Uterus (tissue), 4 donors: ENCODE results near the gene C14orf119. TPM values are rescaled to one million over a fixed set of nuclear protein-coding genes. Genes with fewer than 3 reads are reported as not detected.
A peak's percentile ranks its signal among the peaks of the same experiment; 100 is the strongest.

Experiments
- DNase-seq, 2 donors: peaks; one replicate each; pipeline ENCODE4 v3.0.0-alpha.2; 2019 to 2020
- H3K27ac ChIP-seq, 2 donors: fragments of 200-600 bp; sonication (generic); 1 replicate in 1 of 2; 2 replicates in 1 of 2; pipeline ENCODE4 v1.5.1; 2016 to 2018
- H3K27me3 ChIP-seq, 2 donors: fragments of 200-600 bp; sonication (generic); one replicate each; pipeline ENCODE4 v1.5.1; 2018 to 2019; ENCODE audit warnings: control low read depth in 1 of 2
- H3K36me3 ChIP-seq, 2 donors: fragments of 200-600 bp; sonication (generic); one replicate each; pipeline ENCODE4 v1.5.1; 2019; ENCODE audit warnings: control low read depth in 1 of 2
- H3K4me1 ChIP-seq, 2 donors: fragments of 200-600 bp; sonication (generic); one replicate each; pipeline ENCODE4 v1.5.1; 2018 to 2019; ENCODE audit warnings: control low read depth in 1 of 2
- H3K4me3 ChIP-seq, 2 donors: fragments of 200-600 bp; sonication (generic); 1 replicate in 1 of 2; 2 replicates in 1 of 2; pipeline ENCODE4 v1.5.1; 2018 to 2019; ENCODE audit warnings: mild to moderate bottlenecking in 1 of 2
- H3K9me3 ChIP-seq, 2 donors: fragments of 200-600 bp; sonication (generic); one replicate each; pipeline ENCODE4 v1.5.1; 2019; ENCODE audit warnings: control low read depth in 1 of 2
- POLR2A ChIP-seq, 2 donors: fragments of 450-650 bp; IDR thresholded peaks; one replicate each; pipeline ENCODE4 v1.6.1; 2016; ENCODE audit warnings: antibody characterized with exemption in 2 of 2, mild to moderate bottlenecking in 1 of 2, moderate library complexity in 1 of 2
- intact Hi-C: fragments of 100-400 bp; cut with DNase I; formaldehyde crosslinking; loops from one replicate; pipeline ENCODE4 v1.15.1; 2023; ENCODE audit warnings: low total_unique reads
- total RNA-seq, 4 donors: library from RNA; depleted of rRNA in 3 of 4; stranded (reverse); fragments of >200 nt in 3 of 4; gene quantifications; one replicate each; pipeline versions ENCODE4 v1.1.0 to v1.2.4, GENCODE V29; 2014 to 2023
- TF ChIP-seq, protein P1 (sequence below), 4 experiments: fragments of 200-600 bp in 2 of 4; fragments of 450-650 bp in 2 of 4; sonication (generic) in 2 of 4; IDR thresholded peaks; one replicate each; pipeline ENCODE4 v1.5.1; 2016 to 2019; ENCODE audit warnings: antibody characterized with exemption in 4 of 4, mild to moderate bottlenecking in 2 of 4, moderate library complexity in 1 of 4
- donor health status: DM: yes; HTN: yes; CAD: no.

The C14orf119 gene
- total RNA-seq, 4 donors from 2014 or later: 12.3 to 41.6 (median 26.7) TPM

GRCh38 chr14:23054000-23054811 lies 41.1 kb upstream of the C14orf119 start:
- Histone ChIP-seq H3K4me1 (no peaks in the 10 kb centered on the region), H3K9me3 (no peaks in the 10 kb centered on the region), H3K36me3 (no peaks in the 10 kb centered on the region), H3K4me3 (no peak overlapping the region), H3K27me3 (no peaks in the 10 kb centered on the region), H3K27ac (no peak overlapping the region)
- TF ChIP-seq POLR2A (IDR thresholded peaks at IDR 0.05): no peak
- TF ChIP-seq, protein P1, sequence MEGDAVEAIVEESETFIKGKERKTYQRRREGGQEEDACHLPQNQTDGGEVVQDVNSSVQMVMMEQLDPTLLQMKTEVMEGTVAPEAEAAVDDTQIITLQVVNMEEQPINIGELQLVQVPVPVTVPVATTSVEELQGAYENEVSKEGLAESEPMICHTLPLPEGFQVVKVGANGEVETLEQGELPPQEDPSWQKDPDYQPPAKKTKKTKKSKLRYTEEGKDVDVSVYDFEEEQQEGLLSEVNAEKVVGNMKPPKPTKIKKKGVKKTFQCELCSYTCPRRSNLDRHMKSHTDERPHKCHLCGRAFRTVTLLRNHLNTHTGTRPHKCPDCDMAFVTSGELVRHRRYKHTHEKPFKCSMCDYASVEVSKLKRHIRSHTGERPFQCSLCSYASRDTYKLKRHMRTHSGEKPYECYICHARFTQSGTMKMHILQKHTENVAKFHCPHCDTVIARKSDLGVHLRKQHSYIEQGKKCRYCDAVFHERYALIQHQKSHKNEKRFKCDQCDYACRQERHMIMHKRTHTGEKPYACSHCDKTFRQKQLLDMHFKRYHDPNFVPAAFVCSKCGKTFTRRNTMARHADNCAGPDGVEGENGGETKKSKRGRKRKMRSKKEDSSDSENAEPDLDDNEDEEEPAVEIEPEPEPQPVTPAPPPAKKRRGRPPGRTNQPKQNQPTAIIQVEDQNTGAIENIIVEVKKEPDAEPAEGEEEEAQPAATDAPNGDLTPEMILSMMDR (IDR thresholded peaks at IDR 0.05): no peak
- no peak for DNase-seq
- intact Hi-C loops: no loop called here

DNA sequence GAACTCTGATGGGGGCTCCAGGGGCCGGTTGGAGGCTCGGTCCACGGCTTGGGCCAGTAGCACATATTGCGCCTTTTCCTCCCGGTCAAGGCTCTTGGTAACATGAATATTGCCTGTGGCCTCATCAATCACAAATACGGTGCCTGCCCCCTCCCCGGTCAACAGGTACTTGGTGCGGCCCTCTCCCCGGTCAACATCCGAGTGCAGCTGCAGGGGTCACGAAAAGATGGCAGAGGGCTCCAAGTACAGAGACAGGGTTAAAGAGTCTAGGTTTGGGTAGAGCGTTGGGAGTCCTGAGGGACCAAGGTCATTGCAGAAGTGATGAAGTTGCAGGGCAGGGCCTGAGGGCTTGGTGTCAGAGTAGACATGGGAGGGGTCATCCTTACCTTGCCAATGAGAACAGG lies 40.2 kb upstream of the C14orf119 start:
- no peaks in the 10 kb centered on the region for H3K36me3 ChIP-seq
- H3K27me3 ChIP-seq: no peaks in the 10 kb centered on the region
- H3K4me1 ChIP-seq: no peaks in the 10 kb centered on the region
- H3K9me3 ChIP-seq: no peaks in the 10 kb centered on the region
- no peak overlapping the region for H3K4me3 ChIP-seq
- no peak overlapping the region for H3K27ac ChIP-seq
- no peak for DNase-seq
- intact Hi-C loops: loop anchor here (5.0 kb wide), 1 partner anchor 68 kb away; no protein-coding TSS in a partner anchor
- TF ChIP-seq, protein P1 (IDR thresholded peaks at IDR 0.05): no peak
- no peak for TF ChIP-seq POLR2A (IDR thresholded peaks at IDR 0.05)

DNA sequence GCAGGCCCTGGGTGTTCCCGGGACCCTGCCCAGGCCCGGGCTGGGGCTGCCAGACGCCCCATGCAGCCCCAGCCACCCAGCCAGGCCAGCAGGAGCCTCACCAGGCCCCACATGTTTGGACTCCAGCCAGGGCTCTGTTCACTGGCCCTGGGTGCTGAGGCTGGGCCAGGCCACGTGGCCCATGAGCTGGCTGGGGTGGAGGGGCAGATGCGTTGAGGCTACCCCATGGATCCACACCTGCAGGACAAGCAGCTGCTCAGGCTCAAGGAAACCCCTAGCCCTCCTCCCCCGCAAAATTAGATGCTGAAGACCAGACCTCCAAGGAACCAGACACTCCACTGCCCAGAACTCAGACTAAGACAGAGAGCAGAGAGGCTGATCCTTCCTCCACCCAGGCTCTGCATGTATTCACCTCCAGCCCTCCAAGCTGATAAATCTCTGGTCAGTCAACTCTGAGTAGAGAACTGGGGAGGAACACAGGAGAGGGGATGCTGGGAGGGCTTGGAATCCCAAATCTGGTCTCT lies 39.6 kb upstream of the C14orf119 start:
- H3K27me3 ChIP-seq: no peaks in the 10 kb centered on the region
- H3K9me3 ChIP-seq: no peaks in the 10 kb centered on the region
- intact Hi-C loops: loop anchor here (5.0 kb wide), 1 partner anchor 68 kb away; no protein-coding TSS in a partner anchor
- TF ChIP-seq, protein P1 (IDR thresholded peaks at IDR 0.05): no peak
- no peak for TF ChIP-seq POLR2A (IDR thresholded peaks at IDR 0.05)
- H3K36me3 ChIP-seq: no peaks in the 10 kb centered on the region
- no peaks in the 10 kb centered on the region for H3K4me1 ChIP-seq
- peak overlapping the region; percentile 86 to 92 for H3K27ac ChIP-seq
- H3K4me3 ChIP-seq: no peak overlapping the region
- DNase-seq: no peak

- intact Hi-C loops: loop anchor here (5.0 kb wide), 1 partner anchor 69 kb away; no protein-coding TSS in a partner anchor
- Histone ChIP-seq H3K36me3 (no peaks in the 10 kb centered on the region), H3K9me3 (no peaks in the 10 kb centered on the region), H3K27me3 (no peaks in the 10 kb centered on the region), H3K4me3 (peak overlapping the region in 1 of 2 donors; percentile 58), H3K27ac (peak overlapping the region; percentile 86 to 92), H3K4me1 (no peaks in the 10 kb centered on the region)
- TF ChIP-seq, protein P1 (IDR thresholded peaks at IDR 0.05): peak; percentile 33 to 56 (median 50)
- TF ChIP-seq POLR2A (IDR thresholded peaks at IDR 0.05): no peak
- peak; percentile 57 to 58 for DNase-seq
These were observed 39.0 kb upstream of the C14orf119 start for GRCh38 chr14:23056145-23056955.
